Measurements from ENCODE around the gene SCCPDH. TPM values are rescaled to one million over a fixed set of nuclear protein-coding genes. Genes with fewer than 3 reads are reported as not detected.

The SCCPDH gene
- total and polyA plus RNA-seq, 9 of the 15 experiments (the other 6 are each of a cell fraction or from before 2014, with no cell fraction given), result 7.0 to 61.9 (median 38.3) TPM

DNA sequence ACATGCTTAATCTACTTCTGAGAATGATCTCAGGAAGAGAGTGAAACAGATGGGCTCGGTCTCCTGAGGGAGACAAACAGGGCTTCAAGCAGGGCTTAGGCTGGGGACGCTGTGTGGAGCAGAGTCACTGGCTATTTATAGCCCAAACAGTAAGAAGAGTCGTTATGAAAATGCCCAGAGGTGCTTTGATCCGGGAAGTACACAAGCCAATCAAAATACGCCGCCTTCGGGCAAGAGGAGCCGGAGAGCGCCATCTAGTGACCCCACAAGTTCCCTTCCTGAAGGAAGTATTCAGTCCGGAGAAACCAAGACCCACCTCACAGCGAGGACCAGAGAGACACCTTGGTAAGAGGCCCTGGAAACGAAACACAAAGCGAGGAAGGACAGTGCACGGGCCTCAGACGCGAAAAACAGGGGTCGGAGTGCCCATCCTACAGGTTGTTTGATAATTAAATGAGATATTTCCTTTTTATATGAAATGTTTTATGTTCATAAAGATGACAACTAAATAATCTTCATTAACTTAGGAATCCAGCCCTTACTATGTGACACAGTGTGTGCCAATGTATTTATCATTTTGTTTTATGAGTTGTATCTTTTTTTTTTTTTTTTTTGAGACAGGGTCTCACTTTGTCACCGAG lies 25.0 kb upstream of the SCCPDH start (continued):
- TF ChIP-seq, protein P1, sequence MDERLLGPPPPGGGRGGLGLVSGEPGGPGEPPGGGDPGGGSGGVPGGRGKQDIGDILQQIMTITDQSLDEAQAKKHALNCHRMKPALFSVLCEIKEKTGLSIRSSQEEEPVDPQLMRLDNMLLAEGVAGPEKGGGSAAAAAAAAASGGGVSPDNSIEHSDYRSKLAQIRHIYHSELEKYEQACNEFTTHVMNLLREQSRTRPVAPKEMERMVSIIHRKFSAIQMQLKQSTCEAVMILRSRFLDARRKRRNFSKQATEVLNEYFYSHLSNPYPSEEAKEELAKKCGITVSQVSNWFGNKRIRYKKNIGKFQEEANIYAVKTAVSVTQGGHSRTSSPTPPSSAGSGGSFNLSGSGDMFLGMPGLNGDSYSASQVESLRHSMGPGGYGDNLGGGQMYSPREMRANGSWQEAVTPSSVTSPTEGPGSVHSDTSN (CRISPR knock-in tag; IDR thresholded peaks at IDR 0.05; ENCODE audit: low read depth), result no peak
- TF ChIP-seq, protein P1 (tag; conservative IDR thresholded peaks at IDR 0.05; ENCODE audit: low read depth), result peak; percentile 46; the same call in 1 of the 2 replicates
- TF ChIP-seq RAD21 (CRISPR knock-in tag; conservative IDR thresholded peaks at IDR 0.05 in 1 of 2, IDR thresholded peaks at IDR 0.05 in 1 of 2) (peak; percentile 80 to 90), ZNF431 (CRISPR knock-in tag; IDR thresholded peaks at IDR 0.05) (0 out of 2 replicates have a peak, but pooled peaks have one; percentile 27), ESRRA (IDR thresholded peaks at IDR 0.05; ENCODE audit: borderline replicate concordance, low read depth) (no peak), NR2F6 (CRISPR knock-in tag; IDR thresholded peaks at IDR 0.05) (no peak), ETV1 (tag; conservative IDR thresholded peaks at IDR 0.05; ENCODE audit: low read depth) (peak; percentile 49), MECOM (CRISPR knock-in tag; IDR thresholded peaks at IDR 0.05) (no peak), MEIS2 (IDR thresholded peaks at IDR 0.05; ENCODE audit: partially characterized antibody) (peak; percentile 31), TBL1XR1 (IDR thresholded peaks at IDR 0.05; ENCODE audit: low read length in 2 of 2) (no peak), ELF1 (tag; IDR thresholded peaks at IDR 0.05) (peak; percentile 63; the same call in 1 of the 2 replicates), CBX3 (IDR thresholded peaks at IDR 0.05; ENCODE audit: borderline replicate concordance in 1 of 2, low read length in 2 of 2) (peak in 1 of 2 experiments; percentile 82; a peak in 2 of 3 replicates), ZNF583 (CRISPR knock-in tag; IDR thresholded peaks at IDR 0.05) (no peak), SPI1 (IDR thresholded peaks at IDR 0.05; ENCODE audit: borderline replicate concordance, low read depth, low read length) (peak; percentile 43; the same call in 1 of the 2 replicates), CTBP1 (IDR thresholded peaks at IDR 0.05; ENCODE audit: borderline replicate concordance) (peak; percentile 31; the same call in 1 of the 2 replicates), MYBL2 (IDR thresholded peaks at IDR 0.05; ENCODE audit: low read depth) (0 out of 2 replicates have a peak, but pooled peaks have one; percentile 29), MYBL2 (CRISPR knock-in tag; IDR thresholded peaks at IDR 0.05; ENCODE audit: borderline replicate concordance) (no peak), LEF1 (IDR thresholded peaks at IDR 0.05) (peak; percentile 35; the same call in 1 of the 2 replicates), SETDB1 (IDR thresholded peaks at IDR 0.05; ENCODE audit: low read length) (no peak), KAT2B (IDR thresholded peaks at IDR 0.05; ENCODE audit: low read depth, low read length) (no peak), XRCC5 (IDR thresholded peaks at IDR 0.05; ENCODE audit: low read depth, low read length) (0 out of 2 replicates have a peak, but pooled peaks have one; percentile 64)
- TF ChIP-seq, protein P2, sequence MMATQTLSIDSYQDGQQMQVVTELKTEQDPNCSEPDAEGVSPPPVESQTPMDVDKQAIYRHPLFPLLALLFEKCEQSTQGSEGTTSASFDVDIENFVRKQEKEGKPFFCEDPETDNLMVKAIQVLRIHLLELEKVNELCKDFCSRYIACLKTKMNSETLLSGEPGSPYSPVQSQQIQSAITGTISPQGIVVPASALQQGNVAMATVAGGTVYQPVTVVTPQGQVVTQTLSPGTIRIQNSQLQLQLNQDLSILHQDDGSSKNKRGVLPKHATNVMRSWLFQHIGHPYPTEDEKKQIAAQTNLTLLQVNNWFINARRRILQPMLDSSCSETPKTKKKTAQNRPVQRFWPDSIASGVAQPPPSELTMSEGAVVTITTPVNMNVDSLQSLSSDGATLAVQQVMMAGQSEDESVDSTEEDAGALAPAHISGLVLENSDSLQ (IDR thresholded peaks at IDR 0.05), result peak; percentile 83
- TF ChIP-seq, protein P3, sequence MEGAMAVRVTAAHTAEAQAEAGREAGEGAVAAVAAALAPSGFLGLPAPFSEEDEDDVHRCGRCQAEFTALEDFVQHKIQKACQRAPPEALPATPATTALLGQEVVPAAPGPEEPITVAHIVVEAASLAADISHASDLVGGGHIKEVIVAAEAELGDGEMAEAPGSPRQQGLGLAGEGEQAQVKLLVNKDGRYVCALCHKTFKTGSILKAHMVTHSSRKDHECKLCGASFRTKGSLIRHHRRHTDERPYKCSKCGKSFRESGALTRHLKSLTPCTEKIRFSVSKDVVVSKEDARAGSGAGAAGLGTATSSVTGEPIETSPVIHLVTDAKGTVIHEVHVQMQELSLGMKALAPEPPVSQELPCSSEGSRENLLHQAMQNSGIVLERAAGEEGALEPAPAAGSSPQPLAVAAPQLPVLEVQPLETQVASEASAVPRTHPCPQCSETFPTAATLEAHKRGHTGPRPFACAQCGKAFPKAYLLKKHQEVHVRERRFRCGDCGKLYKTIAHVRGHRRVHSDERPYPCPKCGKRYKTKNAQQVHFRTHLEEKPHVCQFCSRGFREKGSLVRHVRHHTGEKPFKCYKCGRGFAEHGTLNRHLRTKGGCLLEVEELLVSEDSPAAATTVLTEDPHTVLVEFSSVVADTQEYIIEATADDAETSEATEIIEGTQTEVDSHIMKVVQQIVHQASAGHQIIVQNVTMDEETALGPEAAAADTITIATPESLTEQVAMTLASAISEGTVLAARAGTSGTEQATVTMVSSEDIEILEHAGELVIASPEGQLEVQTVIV (CRISPR knock-in tag; IDR thresholded peaks at IDR 0.05; ENCODE audit: borderline replicate concordance), result no peak
